Pancreas (tissue), 10 donors: ENCODE data around the gene CAMK2B. TPM values are rescaled to one million over a fixed set of nuclear protein-coding genes. Genes with fewer than 3 reads are reported as not detected.
A peak's percentile ranks its signal among the peaks of the same experiment; 100 is the strongest.

Source experiments
- ATAC-seq, 4 donors: fragments of 200-7000 bp; cut with Tn5 transposase; one replicate each; pipeline versions ENCODE4 v1.8.0 to v1.9.1; 2020; ENCODE audit warnings: mild to moderate bottlenecking in 4 of 4, moderate library complexity in 4 of 4
- DNase-seq, 6 donors: peaks; one replicate each; pipeline ENCODE4 v3.0.0-alpha.2; 2020
- FAIRE-seq: peaks from 2 replicates; lab custom pipeline; 2012; peaks lifted over from hg19 to GRCh38; lab: Jason Lieb, UNC
- H3K27ac ChIP-seq, 4 donors: fragments of 200-600 bp; sonication (generic); 1 replicate in 3 of 4; 2 replicates in 1 of 4; pipeline versions ENCODE4 v1.5.0 to v1.8.0; 2020
- H3K27me3 ChIP-seq, 4 donors: fragments of 200-600 bp; one replicate each; pipeline ENCODE4 v1.8.0; 2021
- H3K36me3 ChIP-seq, 3 donors: fragments of 200-600 bp; sonication (generic) in 1 of 3; one replicate each; pipeline versions ENCODE4 v1.5.0 to v1.8.0; 2020 to 2021
- H3K4me1 ChIP-seq, 3 donors: fragments of 200-600 bp; one replicate each; pipeline ENCODE4 v1.8.0; 2021
- H3K4me3 ChIP-seq, 4 donors: fragments of 200-600 bp; sonication (generic) in 2 of 4; one replicate each; pipeline versions ENCODE4 v1.5.0 to v1.8.0; 2020 to 2021
- H3K9me3 ChIP-seq, 4 donors: fragments of 200-600 bp; one replicate each; pipeline ENCODE4 v1.8.0; 2021
- WGBS, 2 donors: extraction: QIAGEN DNeasy Blood & Tissue Kit; methylation state at CpG; one replicate each; pipeline ENCODE4 v1.1.7; 2013; 5-methylcytosine and 5-hydroxymethylcytosine counted together
- intact Hi-C, 3 donors: fragments of 100-400 bp; cut with DNase I; formaldehyde crosslinking; loops; one replicate each; pipeline versions ENCODE4 v1.11.1 to v1.14.2; 2022
- polyA plus RNA-seq, 2 donors: library from polyadenylated mRNA; stranded (reverse); fragments of 200-250 nt; gene quantifications; one replicate each; pipeline ENCODE4 v1.2.3, GENCODE V29; 2013
- total RNA-seq, 6 donors: library from RNA; stranded (reverse); fragmentation: NEBNext Ultra II Directional in 4 of 6; extraction: Animal tissue kit (Norgen Biotek cat#: 25700) in 4 of 6; gene quantifications; one replicate each; pipeline versions ENCODE4 v1.2.1 to v1.2.4, GENCODE V29; 2021 to 2023
- TF ChIP-seq, protein P1 (sequence below), 4 donors: fragments of 200-600 bp; sonication (generic) in 3 of 4; IDR thresholded peaks; one replicate each; pipeline versions ENCODE4 v1.5.0 to v1.8.0; 2021; ENCODE audit warnings: antibody characterized with exemption in 4 of 4
- donor health status: healthy with polysubstance abuse.
- donor health status: DM: no; HTN: no; CAD: no; lungs with moderate emphysema.
- donor health status: DM: no; HTN: no; CAD: no.
- donor health status: control.
- donor health status: control.
- donor health status: Bipolar disorder and iron deficiency.
- donor health status: DM: yes; HTN: yes; CAD: no.
- donor health status: DM: no; HTN: no; CAD: no.
- donor health status: DM: no; HTN: no; CAD: no.
- donor health status: DM: yes; HTN: yes; CAD: no.

CAMK2B gene
- total and polyA plus RNA-seq, 8 donors: 0.83 to 34.0 (median 2.0) TPM

DNA sequence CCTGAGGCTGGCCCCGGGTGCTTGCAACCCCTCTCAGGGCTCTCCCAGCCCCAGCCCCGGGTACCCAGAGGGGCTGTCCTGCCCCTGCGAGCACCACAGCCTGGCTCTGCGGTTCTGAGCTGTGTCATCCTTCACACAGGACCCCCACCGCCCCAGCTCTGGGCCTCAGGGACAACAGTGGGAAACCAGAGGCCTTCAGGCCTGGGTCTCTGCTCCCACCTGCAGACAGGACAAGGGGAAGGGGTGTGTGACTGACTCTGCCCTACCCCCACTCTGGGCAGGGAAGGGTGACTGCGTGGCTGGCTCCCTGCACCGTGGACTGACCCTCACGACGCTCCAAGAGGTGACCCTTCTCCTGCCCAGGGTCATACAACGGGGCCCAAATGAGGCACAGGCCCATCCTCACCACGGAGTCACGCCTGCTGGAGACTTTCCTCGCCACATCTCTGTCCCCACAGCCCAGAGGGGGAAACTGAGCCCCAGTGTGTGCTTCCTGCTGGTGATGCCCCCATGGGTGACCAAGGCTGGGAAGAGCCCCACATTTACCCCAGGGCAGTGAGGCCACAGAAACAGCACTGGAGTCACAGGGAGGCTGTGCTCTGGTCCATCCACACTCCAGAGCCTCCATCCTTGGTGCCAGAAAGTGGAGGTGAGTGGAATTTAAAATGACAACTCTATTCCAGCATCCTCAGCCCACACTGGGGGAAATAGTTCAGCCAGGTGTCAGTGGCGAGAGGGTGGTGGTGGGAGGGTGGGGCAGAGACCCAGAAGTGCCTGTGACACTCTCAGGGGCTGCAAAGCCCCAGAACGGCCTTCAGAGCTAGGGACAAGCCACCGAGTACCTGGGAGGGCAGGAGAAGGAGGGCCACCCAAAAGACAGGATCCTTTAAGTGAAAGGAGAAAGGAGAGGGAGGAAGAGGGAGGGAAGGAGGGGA is 13.6 kb downstream of the CAMK2B start:
- Histone ChIP-seq H3K27ac (no peak overlapping the region), H3K9me3 (no peaks in the 10 kb centered on the region), H3K36me3 (no peaks in the 10 kb centered on the region), H3K4me3 (no peak overlapping the region), H3K4me1 (no peaks in the 10 kb centered on the region), H3K27me3 (peaks cover 0 to 8% (median 0%) of the 10 kb centered on the region in 4 donors)
- intact Hi-C loops: no loop called here
- FAIRE-seq (no peak), DNase-seq (peak in 2 of 6 donors; percentile 33 to 56), ATAC-seq (no peak)
- 78 to 85% methylated on average over 16 of the region's 16 CpGs for WGBS, 2 donors
- TF ChIP-seq, protein P1, sequence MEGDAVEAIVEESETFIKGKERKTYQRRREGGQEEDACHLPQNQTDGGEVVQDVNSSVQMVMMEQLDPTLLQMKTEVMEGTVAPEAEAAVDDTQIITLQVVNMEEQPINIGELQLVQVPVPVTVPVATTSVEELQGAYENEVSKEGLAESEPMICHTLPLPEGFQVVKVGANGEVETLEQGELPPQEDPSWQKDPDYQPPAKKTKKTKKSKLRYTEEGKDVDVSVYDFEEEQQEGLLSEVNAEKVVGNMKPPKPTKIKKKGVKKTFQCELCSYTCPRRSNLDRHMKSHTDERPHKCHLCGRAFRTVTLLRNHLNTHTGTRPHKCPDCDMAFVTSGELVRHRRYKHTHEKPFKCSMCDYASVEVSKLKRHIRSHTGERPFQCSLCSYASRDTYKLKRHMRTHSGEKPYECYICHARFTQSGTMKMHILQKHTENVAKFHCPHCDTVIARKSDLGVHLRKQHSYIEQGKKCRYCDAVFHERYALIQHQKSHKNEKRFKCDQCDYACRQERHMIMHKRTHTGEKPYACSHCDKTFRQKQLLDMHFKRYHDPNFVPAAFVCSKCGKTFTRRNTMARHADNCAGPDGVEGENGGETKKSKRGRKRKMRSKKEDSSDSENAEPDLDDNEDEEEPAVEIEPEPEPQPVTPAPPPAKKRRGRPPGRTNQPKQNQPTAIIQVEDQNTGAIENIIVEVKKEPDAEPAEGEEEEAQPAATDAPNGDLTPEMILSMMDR (IDR thresholded peaks at IDR 0.05): no peak

DNA sequence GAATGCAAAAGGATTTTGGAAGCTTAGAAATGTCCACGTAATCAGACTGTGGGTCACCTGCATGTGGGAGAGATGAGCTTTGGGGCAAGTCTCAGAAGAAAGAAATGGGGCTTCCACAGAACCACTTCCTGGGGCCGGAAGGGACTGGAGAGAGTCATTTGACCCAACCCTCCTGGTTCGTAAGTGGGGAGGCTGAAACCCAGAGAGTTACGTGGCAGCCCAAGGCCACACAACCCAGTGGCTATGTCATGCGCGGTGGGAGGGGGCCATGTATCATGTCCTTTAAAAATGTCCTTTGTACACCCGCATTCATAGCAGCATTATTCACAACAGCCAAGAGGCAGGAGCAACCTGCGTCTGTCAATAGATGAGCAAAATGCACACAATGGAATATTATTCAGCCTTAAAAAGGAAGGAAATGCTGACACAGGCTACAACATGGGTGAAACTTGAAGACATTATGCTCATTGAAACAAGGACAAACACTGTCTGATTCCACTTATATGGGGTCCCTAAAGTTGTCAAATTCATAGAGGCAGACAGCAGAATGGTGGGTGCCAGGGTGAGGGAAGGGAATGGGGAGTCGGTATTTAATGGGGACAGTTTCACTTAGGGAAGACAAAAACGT is 15.1 kb downstream of the CAMK2B start:
- FAIRE-seq: no peak
- intact Hi-C loops: no loop called here
- Histone ChIP-seq H3K4me3 (peak overlapping the region in 2 of 4 donors; percentile 31 to 37), H3K27ac (no peak overlapping the region), H3K9me3 (no peaks in the 10 kb centered on the region), H3K27me3 (peaks cover 0 to 8% (median 0%) of the 10 kb centered on the region in 4 donors), H3K4me1 (no peaks in the 10 kb centered on the region), H3K36me3 (no peaks in the 10 kb centered on the region)
- TF ChIP-seq, protein P1 (IDR thresholded peaks at IDR 0.05): no peak
- 80 to 81% methylated on average over 10 of the region's 10 CpGs for WGBS, 2 donors
- no peak for DNase-seq
- ATAC-seq: no peak

DNA sequence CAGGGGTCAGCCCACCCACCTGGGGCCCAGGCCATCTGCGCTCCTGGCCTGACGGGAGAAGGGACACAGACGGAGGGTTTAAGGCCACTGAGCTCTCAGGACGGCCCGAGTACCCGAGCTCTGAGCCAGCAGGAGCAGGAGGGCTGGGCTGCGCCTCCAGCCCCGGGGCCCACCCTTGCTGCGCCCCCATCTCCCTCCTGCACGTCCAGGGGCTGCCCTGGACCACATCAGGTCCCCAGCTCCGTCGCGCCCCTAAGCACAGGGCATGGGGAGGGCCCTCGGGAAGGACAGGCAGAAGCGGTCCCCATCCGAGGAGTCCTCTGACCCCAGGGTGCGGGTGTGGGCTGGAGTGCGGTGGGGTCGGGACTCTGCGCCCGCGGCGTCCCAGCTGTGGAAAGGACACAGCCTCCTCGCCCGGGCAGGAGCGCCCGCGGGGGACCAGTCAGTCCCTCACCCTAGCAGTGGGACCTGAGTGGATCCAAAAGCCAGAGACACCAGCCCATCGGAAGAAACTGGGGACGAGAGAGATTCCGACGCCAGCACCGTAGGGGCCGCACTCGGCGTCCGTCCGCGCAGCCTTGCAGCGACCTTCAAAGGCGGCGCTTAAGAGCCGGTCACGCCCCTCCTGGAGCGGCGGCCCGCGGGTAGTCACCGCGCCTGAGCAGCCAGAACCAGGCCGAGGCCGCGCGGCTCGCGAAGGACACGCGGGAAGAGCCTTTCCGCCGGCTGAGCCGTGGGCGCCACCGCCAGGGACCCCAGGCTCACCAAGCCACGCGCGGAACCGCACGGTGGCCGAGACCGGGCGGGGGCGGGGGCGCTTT is 15.9 kb downstream of the CAMK2B start:
- Histone ChIP-seq H3K4me3 (peak overlapping the region in 3 of 4 donors; percentile 26 to 37 (median 31)), H3K27ac (no peak overlapping the region), H3K9me3 (no peaks in the 10 kb centered on the region), H3K4me1 (no peaks in the 10 kb centered on the region), H3K36me3 (no peaks in the 10 kb centered on the region), H3K27me3 (peaks cover 0 to 8% (median 0%) of the 10 kb centered on the region in 4 donors)
- TF ChIP-seq, protein P1 (IDR thresholded peaks at IDR 0.05): no peak
- intact Hi-C loops: no loop called here
- ATAC-seq (peak; percentile 84 to 97 (median 94)), DNase-seq (peak in 5 of 6 donors; percentile 46 to 82 (median 53)), FAIRE-seq (no peak)
- 15% methylated on average over 69 to 73 of the region's 73 CpGs for WGBS, 2 donors

DNA sequence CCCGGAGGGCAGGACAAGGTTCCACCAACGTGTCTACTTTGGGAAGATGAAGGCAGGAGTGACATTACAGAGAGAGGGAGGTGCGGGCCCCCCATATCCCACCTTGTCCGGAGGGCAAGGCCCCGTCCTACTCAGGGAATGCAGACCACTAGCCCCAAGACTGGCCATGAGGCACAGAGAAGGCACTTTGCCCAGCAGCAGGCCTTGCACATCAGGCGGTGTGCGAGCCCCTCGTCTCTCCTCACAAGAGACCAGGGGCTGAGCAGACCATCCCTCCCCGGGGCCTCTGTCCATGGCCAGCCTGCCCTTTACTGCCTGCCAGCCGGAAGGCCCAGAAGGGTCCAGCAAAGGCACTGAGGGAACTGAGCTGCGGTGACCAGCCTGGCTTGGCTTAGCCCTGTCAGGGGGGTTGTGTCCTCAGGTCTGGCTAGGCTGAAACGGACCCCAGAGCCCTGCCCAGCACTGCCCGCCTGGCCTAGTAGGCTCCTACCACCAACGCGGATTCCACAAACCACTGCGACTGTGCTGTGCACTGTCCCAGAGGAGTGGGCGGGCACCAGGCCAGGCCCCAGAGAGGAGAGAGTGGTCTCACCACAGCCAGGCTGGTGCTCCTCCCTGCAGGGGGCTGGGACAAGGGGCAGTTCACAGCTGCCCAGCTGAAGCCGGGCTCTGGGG is 16.7 kb downstream of the CAMK2B start:
- intact Hi-C loops: no loop called here
- no peaks in the 10 kb centered on the region for H3K9me3 ChIP-seq
- no peak overlapping the region for H3K27ac ChIP-seq
- 86 to 92% methylated on average over 18 of the region's 18 CpGs for WGBS, 2 donors
- H3K4me1 ChIP-seq: no peaks in the 10 kb centered on the region
- DNase-seq: peak in 3 of 6 donors; percentile 7 to 66 (median 51)
- TF ChIP-seq, protein P1 (IDR thresholded peaks at IDR 0.05): no peak
- peaks cover 0 to 8% (median 0%) of the 10 kb centered on the region in 4 donors for H3K27me3 ChIP-seq
- peak in 1 of 4 donors; percentile 19 for ATAC-seq
- H3K36me3 ChIP-seq: no peaks in the 10 kb centered on the region
- H3K4me3 ChIP-seq: no peak overlapping the region
- FAIRE-seq: no peak
